NCI-H2107 (cell line): ENCODE results near the gene SYT8.
A peak's percentile ranks its signal among the peaks of the same experiment; 100 is the strongest.
"Not testable (repeated sequence)": the region's sequence is repeated elsewhere in the genome, so short reads cannot be mapped to it uniquely, and the experiment has no call there.

ENCODE experiments used
- DNase-seq: peaks from one replicate; lab custom pipeline; 2025; lab: John Stamatoyannopoulos, UW

Gene SYT8

GRCh38 chr11:1873813-1874150 lies 39.0 kb downstream of the SYT8 start:
- not testable (repeated sequence) for DNase-seq

- not testable (repeated sequence) for DNase-seq
These were observed 39.8 kb downstream of the SYT8 start for GRCh38 chr11:1874441-1875092.

GRCh38 chr11:1875093-1875850 lies 40.5 kb downstream of the SYT8 start:
- no peak for DNase-seq

GRCh38 chr11:1875851-1876301 lies 41.1 kb downstream of the SYT8 start:
- DNase-seq: not testable (repeated sequence)

- no peak for DNase-seq
These were observed 41.7 kb downstream of the SYT8 start for GRCh38 chr11:1876361-1877063.

- no peak for DNase-seq
These were observed 42.7 kb downstream of the SYT8 start for GRCh38 chr11:1877211-1878136.

GRCh38 chr11:1878137-1879031 lies 43.6 kb downstream of the SYT8 start:
- DNase-seq: no peak

- DNase-seq: no peak
These were observed 44.7 kb downstream of the SYT8 start for GRCh38 chr11:1879342-1879940.

GRCh38 chr11:1879941-1880720 lies 45.3 kb downstream of the SYT8 start:
- DNase-seq: no peak

GRCh38 chr11:1880746-1881441 lies 46.1 kb downstream of the SYT8 start:
- DNase-seq: no peak

- no peak for DNase-seq
These were observed 46.9 kb downstream of the SYT8 start for GRCh38 chr11:1881442-1882264.

GRCh38 chr11:1882265-1883238 lies 47.8 kb downstream of the SYT8 start:
- DNase-seq: peak; percentile 51

- no peak for DNase-seq
These were observed 48.8 kb downstream of the SYT8 start for GRCh38 chr11:1883346-1884302.

GRCh38 chr11:1884303-1884700 lies 49.5 kb downstream of the SYT8 start:
- no peak for DNase-seq

- not testable (repeated sequence) for DNase-seq
These were observed 51.8 kb downstream of the SYT8 start for GRCh38 chr11:1886551-1886950.
